GM21717 (cell line): ENCODE data around the gene UBR3.

Experiments used
- ATAC-seq: cut with Tn5 transposase; IDR thresholded peaks from one replicate; pipeline ENCODE4 v1.9.1; 2021; ENCODE audit warnings: mild to moderate bottlenecking, moderate library complexity; ENCODE audit not compliant: unreplicated experiment

Gene UBR3

GRCh38 chr2:170034596-170034995, 207.3 kb downstream of the UBR3 start:
- no peak for ATAC-seq

- ATAC-seq, result no peak
Measured at GRCh38 chr2:170038734-170039133, 211.5 kb downstream of the UBR3 start.

- no peak for ATAC-seq
Measured at GRCh38 chr2:170039401-170040172, 212.3 kb downstream of the UBR3 start.

- ATAC-seq, result no peak
Measured at GRCh38 chr2:170044751-170045478, 217.7 kb downstream of the UBR3 start.

- ATAC-seq, result no peak
Measured at GRCh38 chr2:170047331-170048065, 220.2 kb downstream of the UBR3 start.

- no peak for ATAC-seq
Measured at GRCh38 chr2:170052151-170052550, 224.9 kb downstream of the UBR3 start.

- ATAC-seq, result no peak
Measured at GRCh38 chr2:170054997-170055396, 227.7 kb downstream of the UBR3 start.

- no peak for ATAC-seq
Measured at GRCh38 chr2:170056900-170057299, 229.6 kb downstream of the UBR3 start.

- no peak for ATAC-seq
Measured at GRCh38 chr2:170063456-170064235, 236.4 kb downstream of the UBR3 start.

- ATAC-seq, result no peak
Measured at GRCh38 chr2:170070778-170071177, 243.5 kb downstream of the UBR3 start.

- no peak for ATAC-seq
Measured at GRCh38 chr2:170073288-170073687, 246.0 kb downstream of the UBR3 start.

- ATAC-seq, result no peak
Measured at GRCh38 chr2:170076189-170076588, 248.9 kb downstream of the UBR3 start.

GRCh38 chr2:170077830-170078569, 250.7 kb downstream of the UBR3 start:
- no peak for ATAC-seq

- no peak for ATAC-seq
Measured at GRCh38 chr2:170084820-170085491, 257.7 kb downstream of the UBR3 start.

GRCh38 chr2:170086117-170086688, 258.9 kb downstream of the UBR3 start:
- no peak for ATAC-seq

GRCh38 chr2:170086751-170087412, 259.6 kb downstream of the UBR3 start:
- no peak for ATAC-seq

- ATAC-seq, result no peak
Measured at GRCh38 chr2:170087413-170087793, 260.1 kb downstream of the UBR3 start.

GRCh38 chr2:170088776-170089175, 261.5 kb downstream of the UBR3 start:
- ATAC-seq, result no peak

GRCh38 chr2:170090229-170090628, 263.0 kb downstream of the UBR3 start:
- ATAC-seq, result no peak
